Prostate gland (tissue), 2 donors: Measurements from ENCODE around the gene MLYCD. TPM values are rescaled to one million over a fixed set of nuclear protein-coding genes. Genes with fewer than 3 reads are reported as not detected.
"Not testable (repeated sequence)": the region's sequence is repeated elsewhere in the genome, so short reads cannot be mapped to it uniquely, and the experiment has no call there.

Experiments used
- DNase-seq: peaks from one replicate; pipeline ENCODE4 v3.0.0-alpha.2; 2019; ENCODE audit warnings: low spot score
- H3K27ac ChIP-seq, 2 donors: fragments of 200-600 bp; sonication (generic); 2 replicates each; pipeline ENCODE4 v1.5.1; 2017 to 2019
- H3K27me3 ChIP-seq: fragments of 200-600 bp; sonication (generic); replicated peaks from 2 replicates; pipeline ENCODE4 v1.5.1; 2019; ENCODE audit not compliant: insufficient read depth
- H3K36me3 ChIP-seq, 2 donors: fragments of 200-600 bp; sonication (generic); 1 replicate in 1 of 2; 2 replicates in 1 of 2; pipeline versions ENCODE4 v1.5.1 to v1.8.1; 2017 to 2019
- H3K4me1 ChIP-seq: fragments of 200-600 bp; sonication (generic); replicated peaks from 2 replicates; pipeline ENCODE4 v1.5.1; 2019
- H3K4me3 ChIP-seq, 2 donors: fragments of 200-600 bp; sonication (generic); 2 replicates each; pipeline ENCODE4 v1.5.1; 2017 to 2019
- H3K9me3 ChIP-seq: fragments of 200-600 bp; sonication (generic); 2 replicates; pipeline ENCODE4 v1.5.1; 2017
- POLR2A ChIP-seq: fragments of 450-650 bp; IDR thresholded peaks from one replicate; pipeline ENCODE4 v1.6.1; 2016; ENCODE audit warnings: antibody characterized with exemption, mild to moderate bottlenecking
- POLR2AphosphoS5 ChIP-seq: sonication (generic); formaldehyde crosslinking; IDR thresholded peaks from one replicate; pipeline ENCODE4 v1.6.1; 2017; ENCODE audit warnings: antibody characterized with exemption
- WGBS: methylation state at CpG from one replicate; pipeline ENCODE4 v1.1.5; 2018; 5-methylcytosine and 5-hydroxymethylcytosine counted together
- intact Hi-C: fragments of 100-400 bp; cut with DNase I; formaldehyde crosslinking; loops from one replicate; pipeline ENCODE4 v1.14.2; 2022
- total RNA-seq, 2 donors: library from RNA; depleted of rRNA; stranded (reverse); fragments of >200 nt; gene quantifications; one replicate each; pipeline ENCODE4 v1.1.0, GENCODE V29; 2016
- TF ChIP-seq, protein P1 (sequence below), 4 experiments: fragments of 200-600 bp in 2 of 4; fragments of 450-650 bp in 2 of 4; sonication (generic) in 2 of 4; IDR thresholded peaks; 1 replicate in 3 of 4; 2 replicates in 1 of 4; pipeline ENCODE4 v1.5.1; 2016 to 2019; ENCODE audit warnings: antibody characterized with exemption in 4 of 4, mild to moderate bottlenecking in 2 of 4, moderate library complexity in 2 of 4

Gene MLYCD
- total RNA-seq, 2 donors from 2014 or later = 6.5 to 16.7 TPM

- Histone ChIP-seq H3K9me3 (no peaks in the 10 kb centered on the region), H3K36me3 (no peaks in the 10 kb centered on the region), H3K27me3 (no peaks in the 10 kb centered on the region), H3K4me1 (peaks cover 7% of the 10 kb centered on the region), H3K27ac (no peak overlapping the region), H3K4me3 (no peak overlapping the region)
- WGBS = 90% methylated on average over 13 of the region's 13 CpGs
- TF ChIP-seq, protein P1, sequence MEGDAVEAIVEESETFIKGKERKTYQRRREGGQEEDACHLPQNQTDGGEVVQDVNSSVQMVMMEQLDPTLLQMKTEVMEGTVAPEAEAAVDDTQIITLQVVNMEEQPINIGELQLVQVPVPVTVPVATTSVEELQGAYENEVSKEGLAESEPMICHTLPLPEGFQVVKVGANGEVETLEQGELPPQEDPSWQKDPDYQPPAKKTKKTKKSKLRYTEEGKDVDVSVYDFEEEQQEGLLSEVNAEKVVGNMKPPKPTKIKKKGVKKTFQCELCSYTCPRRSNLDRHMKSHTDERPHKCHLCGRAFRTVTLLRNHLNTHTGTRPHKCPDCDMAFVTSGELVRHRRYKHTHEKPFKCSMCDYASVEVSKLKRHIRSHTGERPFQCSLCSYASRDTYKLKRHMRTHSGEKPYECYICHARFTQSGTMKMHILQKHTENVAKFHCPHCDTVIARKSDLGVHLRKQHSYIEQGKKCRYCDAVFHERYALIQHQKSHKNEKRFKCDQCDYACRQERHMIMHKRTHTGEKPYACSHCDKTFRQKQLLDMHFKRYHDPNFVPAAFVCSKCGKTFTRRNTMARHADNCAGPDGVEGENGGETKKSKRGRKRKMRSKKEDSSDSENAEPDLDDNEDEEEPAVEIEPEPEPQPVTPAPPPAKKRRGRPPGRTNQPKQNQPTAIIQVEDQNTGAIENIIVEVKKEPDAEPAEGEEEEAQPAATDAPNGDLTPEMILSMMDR (IDR thresholded peaks at IDR 0.05) = no peak
- TF ChIP-seq POLR2A (no peak), POLR2AphosphoS5 (no peak)
- intact Hi-C loops = no loop called here
- no peak for DNase-seq
Measured at GRCh38 chr16:83948914-83949723, 50.2 kb downstream of the MLYCD start.

GRCh38 chr16:83949724-83950001 lies 50.7 kb downstream of the MLYCD start:
- Histone ChIP-seq H3K27me3 (no peaks in the 10 kb centered on the region), H3K27ac (no peak overlapping the region), H3K4me3 (no peak overlapping the region), H3K9me3 (no peaks in the 10 kb centered on the region), H3K4me1 (peaks cover 7% of the 10 kb centered on the region), H3K36me3 (no peaks in the 10 kb centered on the region)
- WGBS = 91% methylated on average over 4 of the region's 5 CpGs
- intact Hi-C loops = loop anchor here (10.0 kb wide), 1 partner anchor 335 kb away; no protein-coding TSS in a partner anchor
- TF ChIP-seq, protein P1 (IDR thresholded peaks at IDR 0.05) = no peak
- no peak for TF ChIP-seq POLR2AphosphoS5
- no peak for TF ChIP-seq POLR2A
- no peak for DNase-seq

DNA sequence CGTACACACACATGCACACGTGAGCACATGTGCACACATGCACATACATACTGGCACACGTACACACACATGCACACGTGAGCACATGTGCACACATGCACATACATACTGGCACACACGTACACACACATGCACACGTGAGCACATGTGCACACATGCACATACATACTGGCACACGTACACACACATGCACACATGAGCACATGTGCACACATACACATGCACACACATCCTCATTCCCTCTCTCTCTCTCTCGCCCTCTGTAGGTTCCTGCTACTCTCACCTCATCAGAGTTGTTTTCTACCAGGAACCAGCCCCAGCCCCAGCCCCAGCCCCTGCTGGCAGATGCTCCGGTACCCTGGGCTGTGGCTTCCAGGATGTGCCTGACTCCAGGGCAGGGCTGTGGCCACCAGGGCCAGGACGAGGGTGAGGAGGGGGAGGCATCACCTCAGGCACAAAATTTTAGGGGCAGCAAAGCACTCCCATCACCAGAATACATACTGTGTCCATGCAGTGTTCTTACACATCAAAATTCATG lies 52.0 kb downstream of the MLYCD start:
- H3K36me3 ChIP-seq, H3K9me3 ChIP-seq, H3K27ac ChIP-seq, DNase-seq, H3K4me1 ChIP-seq, H3K4me3 ChIP-seq, H3K27me3 ChIP-seq: not testable (repeated sequence)
- intact Hi-C loops = loop anchor here (10.0 kb wide), 1 partner anchor 334 kb away; no protein-coding TSS in a partner anchor
- 81% methylated on average over 8 of the region's 10 CpGs for WGBS

DNA sequence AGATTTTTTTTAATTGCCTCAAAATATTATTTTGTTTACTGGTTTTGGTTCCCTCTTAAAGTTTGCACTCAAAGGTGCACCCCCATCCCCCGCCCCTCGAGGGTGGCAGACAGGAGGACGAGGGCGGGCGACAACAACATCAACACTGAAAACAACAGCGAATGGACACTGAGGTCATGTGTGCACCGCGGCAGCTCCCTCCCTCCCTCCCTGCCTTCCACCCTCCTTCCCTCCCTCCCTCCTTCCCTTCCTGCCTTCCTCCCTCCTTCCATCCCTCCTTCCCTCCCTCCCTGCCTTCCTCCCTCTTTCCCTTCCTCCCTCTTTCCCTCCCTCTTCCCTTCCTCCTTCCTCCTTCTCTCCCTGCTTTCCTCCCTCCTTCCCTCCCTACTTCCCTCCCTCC lies 52.6 kb downstream of the MLYCD start:
- H3K36me3 ChIP-seq = no peaks in the 10 kb centered on the region
- WGBS = 36% methylated on average over 8 of the region's 8 CpGs
- H3K4me1 ChIP-seq = peaks cover 7% of the 10 kb centered on the region
- H3K27ac ChIP-seq = no peak overlapping the region
- H3K9me3 ChIP-seq = no peaks in the 10 kb centered on the region
- H3K27me3 ChIP-seq = no peaks in the 10 kb centered on the region
- intact Hi-C loops = loop anchor here (10.0 kb wide), 1 partner anchor 333 kb away; no protein-coding TSS in a partner anchor
- TF ChIP-seq POLR2AphosphoS5 (no peak), POLR2A (no peak)
- TF ChIP-seq, protein P1 (IDR thresholded peaks at IDR 0.05) = no peak
- DNase-seq = no peak
- no peak overlapping the region for H3K4me3 ChIP-seq

DNA sequence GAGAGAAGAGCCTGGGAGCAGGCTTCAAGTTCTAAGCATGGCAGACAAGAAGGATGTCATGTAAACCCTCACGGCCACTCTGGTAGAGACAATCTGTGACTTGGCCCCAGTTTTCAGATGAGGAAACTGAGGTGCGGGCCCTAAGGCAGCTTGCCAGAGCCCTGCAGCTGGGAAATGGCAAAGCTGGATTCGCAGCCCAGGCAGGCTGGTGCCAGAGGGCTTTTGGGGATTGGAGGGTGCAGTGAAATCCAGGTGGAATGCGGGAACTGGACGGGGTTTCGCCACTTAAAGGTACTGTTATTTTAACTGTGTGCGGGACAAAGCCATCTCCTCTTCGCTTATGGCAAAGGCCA lies 53.6 kb downstream of the MLYCD start:
- H3K27ac ChIP-seq = peak overlapping the region; percentile 92
- peaks cover 4% of the 10 kb centered on the region for H3K4me1 ChIP-seq
- WGBS = 5% methylated on average over 8 of the region's 8 CpGs
- intact Hi-C loops = loop anchor here (10.0 kb wide), 1 partner anchor 332 kb away; no protein-coding TSS in a partner anchor
- TF ChIP-seq POLR2AphosphoS5 (no peak), POLR2A (no peak)
- TF ChIP-seq, protein P1 (IDR thresholded peaks at IDR 0.05) = no peak
- H3K4me3 ChIP-seq = peak overlapping the region in 1 of 2 donors; percentile 52
- DNase-seq = peak; percentile 21
- no peaks in the 10 kb centered on the region for H3K27me3 ChIP-seq
- H3K9me3 ChIP-seq = no peaks in the 10 kb centered on the region
- no peaks in the 10 kb centered on the region for H3K36me3 ChIP-seq
